ENCODE data around the gene IFNA1.
"Not testable (repeated sequence)": the region's sequence is repeated elsewhere in the genome, so short reads cannot be mapped to it uniquely, and the experiment has no call there.

The IFNA1 gene

DNA sequence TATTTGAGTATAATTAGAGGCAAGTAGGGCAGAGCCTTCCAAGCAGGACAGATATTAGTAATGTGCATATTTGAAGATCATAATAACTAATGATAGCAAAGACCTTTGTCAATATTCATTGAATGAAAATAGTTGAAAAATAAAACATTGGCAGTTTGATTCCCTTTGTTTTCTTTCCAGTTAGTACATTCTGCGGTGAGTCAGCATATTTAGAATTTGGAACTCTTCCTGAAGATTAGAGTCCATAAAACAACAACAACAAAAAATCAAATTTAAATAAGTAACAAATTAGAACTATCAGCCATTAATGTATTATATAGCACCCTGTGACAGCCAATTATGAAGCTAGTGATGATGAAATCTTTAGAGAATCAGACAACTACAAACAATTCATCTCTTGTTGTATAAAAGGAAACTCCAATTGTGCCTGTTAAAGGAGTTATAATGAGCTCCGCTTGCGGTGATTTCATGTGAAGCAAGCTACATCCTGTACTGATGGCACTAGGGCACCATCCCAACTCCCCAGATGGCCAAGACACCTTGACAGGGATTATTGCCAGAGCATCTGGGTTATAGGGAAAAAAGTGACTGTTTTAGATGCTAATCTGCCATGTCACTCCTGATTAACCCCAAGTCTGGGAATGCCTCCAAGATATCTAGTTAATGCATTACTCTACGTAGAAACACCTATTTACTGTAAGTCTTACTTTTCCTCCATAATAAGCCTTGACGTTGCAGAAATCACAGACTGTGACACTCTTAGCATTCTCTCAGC lies 24.6 kb upstream of the IFNA1 start:
- no peak for TF ChIP-seq CTCF (conservative IDR thresholded peaks at IDR 0.05; ENCODE audit: low read depth, low read length)
- no peak for DNase-seq (ENCODE audit: low read depth)

DNA sequence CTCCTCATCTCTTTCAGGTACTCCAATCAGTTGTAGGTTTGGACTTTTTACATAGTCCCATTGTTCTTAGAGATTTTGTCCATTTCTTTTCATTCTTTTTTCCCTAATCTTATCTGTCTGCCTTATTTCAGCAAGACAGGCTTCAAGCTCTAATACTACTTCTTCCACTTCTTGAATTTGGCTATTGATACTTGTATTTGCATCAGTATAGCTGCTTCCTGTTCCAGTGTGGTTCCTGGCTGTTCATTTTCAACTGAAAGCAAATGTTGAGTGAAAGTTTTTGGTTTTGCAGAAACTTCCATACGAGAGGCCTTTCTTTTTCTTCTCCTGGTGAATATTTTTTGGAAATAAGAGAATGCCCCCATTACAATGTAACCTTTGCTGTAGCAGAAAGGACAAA lies 12.0 kb upstream of the IFNA1 start:
- DNase-seq (ENCODE audit: low read depth) = no peak
- TF ChIP-seq CTCF (conservative IDR thresholded peaks at IDR 0.05; ENCODE audit: low read depth, low read length) = no peak
- no peak overlapping the region for H3K4me3 ChIP-seq (ENCODE audit: low read depth, low read length)

More for the DNA sequence above, 24.6 kb upstream of the IFNA1 start:
- no peak overlapping the region for H3K4me3 ChIP-seq (ENCODE audit: low read depth, low read length)

DNA sequence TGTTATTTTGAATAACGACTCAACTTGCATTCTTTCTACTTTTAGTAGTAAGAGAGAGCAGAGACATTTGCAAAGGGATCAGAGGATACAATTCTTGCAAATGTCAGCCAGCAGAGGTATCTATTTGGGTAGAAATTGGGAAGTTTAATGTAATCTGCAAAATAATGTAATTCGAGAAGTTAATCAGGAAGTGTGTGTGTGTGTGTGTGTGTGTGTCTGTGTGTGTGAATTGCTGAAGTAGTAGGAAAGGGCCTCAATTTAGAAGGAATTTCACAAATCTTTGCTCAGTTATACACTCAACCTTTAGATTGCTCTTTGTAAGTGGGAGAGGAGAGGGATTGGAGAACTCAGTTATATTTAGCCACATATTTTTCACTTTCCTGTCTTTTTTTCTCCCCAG lies 11.0 kb upstream of the IFNA1 start:
- TF ChIP-seq CTCF (conservative IDR thresholded peaks at IDR 0.05; ENCODE audit: low read depth, low read length) = no peak
- DNase-seq (ENCODE audit: low read depth) = no peak
- no peak overlapping the region for H3K4me3 ChIP-seq (ENCODE audit: low read depth, low read length)

GRCh38 chr9:21432672-21433425 lies 7.4 kb upstream of the IFNA1 start:
- TF ChIP-seq CTCF (conservative IDR thresholded peaks at IDR 0.05; ENCODE audit: low read depth, low read length) = no peak
- H3K4me3 ChIP-seq (ENCODE audit: low read depth, low read length) = no peak overlapping the region
- no peak for DNase-seq (ENCODE audit: low read depth)

DNA sequence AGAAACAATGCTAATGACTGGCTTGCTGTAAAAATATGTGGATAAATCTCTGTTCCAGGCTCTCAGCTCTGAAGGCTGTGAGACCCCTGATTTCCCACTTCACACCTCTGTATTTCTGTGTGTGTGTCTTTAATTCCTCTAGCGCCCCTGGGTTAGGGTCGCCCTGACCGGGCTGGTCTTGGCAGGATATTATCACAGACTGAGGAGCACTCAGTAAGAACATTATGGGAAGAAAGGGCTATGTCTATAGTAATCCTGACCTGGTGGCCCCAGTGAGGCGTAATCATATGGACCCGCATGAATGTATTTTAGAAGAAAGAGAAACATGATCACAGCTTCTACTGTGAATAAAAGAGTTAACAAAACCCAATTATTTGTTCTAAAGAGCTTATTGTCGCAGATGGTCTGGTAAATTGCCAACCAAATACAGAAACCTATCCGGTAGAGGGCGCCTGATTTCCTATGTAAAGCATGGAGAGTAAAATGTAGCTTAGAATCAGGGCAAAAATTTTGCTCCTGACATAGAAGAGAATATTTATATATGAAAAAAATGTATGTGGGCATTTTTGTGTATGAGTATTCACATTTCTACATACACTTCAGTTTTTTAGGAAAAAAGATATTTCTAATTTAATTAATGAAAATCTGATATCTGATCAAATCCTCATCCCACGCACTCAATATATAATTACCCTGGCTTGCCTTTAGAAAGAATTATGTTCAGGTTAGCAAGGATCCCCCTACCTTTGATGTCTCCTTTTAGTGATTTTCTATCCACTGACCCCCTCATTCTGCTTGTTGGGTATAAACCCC lies 5.8 kb upstream of the IFNA1 start:
- DNase-seq (ENCODE audit: low read depth) = peak; percentile 88

DNA sequence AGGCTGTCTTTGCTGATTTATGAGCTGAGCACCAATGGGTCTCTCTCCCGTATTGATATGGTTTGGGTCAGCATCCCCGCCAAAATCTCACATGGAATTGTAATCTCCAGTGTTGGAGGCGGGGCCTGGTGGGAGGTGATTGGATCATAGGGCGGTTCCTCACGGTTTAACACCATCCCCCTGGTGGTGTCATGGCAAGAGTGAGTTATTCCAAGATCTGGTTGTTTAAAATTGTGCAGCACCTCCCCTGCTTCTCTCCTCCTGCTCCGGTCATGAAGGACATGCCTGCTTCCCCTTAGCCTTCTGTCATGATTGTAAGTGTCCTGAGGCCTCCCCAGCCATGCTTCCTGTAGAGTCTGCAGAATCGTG lies 5.2 kb upstream of the IFNA1 start:
- not testable (repeated sequence) for H3K4me3 ChIP-seq (ENCODE audit: low read depth, low read length); DNase-seq (ENCODE audit: low read depth)

More for the DNA sequence above, 5.8 kb upstream of the IFNA1 start:
- H3K4me3 ChIP-seq (ENCODE audit: low read depth, low read length) = no peak overlapping the region
- TF ChIP-seq CTCF (conservative IDR thresholded peaks at IDR 0.05; ENCODE audit: low read depth, low read length) = peak; percentile 65

All from choroid plexus epithelial cell (primary cell).